ENCODE data around the gene ADGRF1.
"Not testable (repeated sequence)": the region's sequence is repeated elsewhere in the genome, so short reads cannot be mapped to it uniquely, and the experiment has no call there.

Gene ADGRF1

DNA sequence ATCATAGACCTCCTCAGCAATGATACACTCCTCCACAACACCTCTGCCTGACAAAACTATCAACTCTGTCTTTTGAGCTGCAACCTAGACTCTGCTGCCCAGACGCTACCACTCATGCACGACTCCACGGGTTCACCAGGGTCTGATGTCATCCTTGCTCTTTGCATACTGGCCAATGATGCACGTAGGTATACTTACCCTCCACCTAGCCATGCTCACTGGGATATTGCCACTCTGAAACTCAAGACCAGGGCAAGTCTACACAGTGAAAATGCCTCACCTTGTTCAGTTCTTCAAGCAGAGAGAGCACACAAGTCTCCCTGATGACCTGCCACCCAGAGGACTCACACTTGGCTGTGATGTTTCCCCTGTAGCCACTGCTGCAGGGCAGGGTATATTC, 27.7 kb downstream of the ADGRF1 start:
- H3K4me3 Mint-ChIP-seq, result no peak overlapping the region

DNA sequence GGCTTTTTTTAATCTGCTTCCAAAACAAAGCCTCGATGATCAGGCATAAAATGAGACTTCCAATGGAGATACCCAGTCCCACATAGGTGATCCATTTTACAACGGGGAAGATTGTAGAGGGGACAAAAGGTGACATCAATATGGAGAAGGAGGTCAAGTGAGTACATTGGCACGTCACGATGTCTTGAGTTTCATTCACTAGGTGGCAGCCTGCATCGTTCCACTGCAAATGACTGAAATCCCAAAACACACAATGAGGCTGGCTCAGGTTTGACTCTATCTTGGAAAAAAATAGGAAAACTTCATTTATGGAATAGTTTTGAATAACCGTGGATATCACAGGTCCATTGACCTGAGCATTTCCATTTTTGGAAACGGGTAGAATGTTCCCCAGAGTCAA, 32.5 kb downstream of the ADGRF1 start:
- DNase-seq (no peak), ATAC-seq (no peak)
- Mint-ChIP-seq H3K27ac (no peak overlapping the region), H3K27me3 (peaks cover 11% of the 10 kb centered on the region), H3K9me3 (peaks cover 9 to 12% of the 10 kb centered on the region in 2 donors), H3K4me3 (no peak overlapping the region), H3K4me1 (no peaks in the 10 kb centered on the region)

More for the DNA sequence above, 27.7 kb downstream of the ADGRF1 start:
- Mint-ChIP-seq H3K27me3 (peaks cover 6% of the 10 kb centered on the region), H3K27ac (no peak overlapping the region), H3K9me3 (peaks cover 9 to 13% of the 10 kb centered on the region in 2 donors), H3K4me1 (no peaks in the 10 kb centered on the region)
- ATAC-seq (no peak), DNase-seq (no peak)

DNA sequence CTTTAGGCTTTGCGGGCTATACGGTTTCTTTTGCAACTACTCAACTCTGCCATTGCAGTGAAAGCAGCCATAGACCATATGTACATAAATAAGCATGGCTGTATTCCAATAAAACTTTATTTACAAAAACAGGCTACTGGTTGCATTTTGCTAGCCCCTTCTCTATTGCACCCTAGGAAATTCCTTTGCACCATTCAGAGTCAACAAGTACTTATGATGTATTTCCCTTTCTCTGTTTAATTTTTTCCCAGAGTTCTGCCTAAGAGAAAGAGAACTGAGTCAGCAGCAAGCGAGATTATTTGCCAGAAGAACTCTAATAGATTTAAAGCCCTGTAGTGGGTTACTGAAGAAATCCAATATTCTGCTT, 33.8 kb downstream of the ADGRF1 start:
- Mint-ChIP-seq H3K9me3 (peaks cover under 1 to 4% of the 10 kb centered on the region in 2 donors), H3K27ac (no peak overlapping the region), H3K4me3 (no peak overlapping the region), H3K4me1 (no peaks in the 10 kb centered on the region), H3K27me3 (peaks cover 11% of the 10 kb centered on the region)
- ATAC-seq (no peak), DNase-seq (no peak)

DNA sequence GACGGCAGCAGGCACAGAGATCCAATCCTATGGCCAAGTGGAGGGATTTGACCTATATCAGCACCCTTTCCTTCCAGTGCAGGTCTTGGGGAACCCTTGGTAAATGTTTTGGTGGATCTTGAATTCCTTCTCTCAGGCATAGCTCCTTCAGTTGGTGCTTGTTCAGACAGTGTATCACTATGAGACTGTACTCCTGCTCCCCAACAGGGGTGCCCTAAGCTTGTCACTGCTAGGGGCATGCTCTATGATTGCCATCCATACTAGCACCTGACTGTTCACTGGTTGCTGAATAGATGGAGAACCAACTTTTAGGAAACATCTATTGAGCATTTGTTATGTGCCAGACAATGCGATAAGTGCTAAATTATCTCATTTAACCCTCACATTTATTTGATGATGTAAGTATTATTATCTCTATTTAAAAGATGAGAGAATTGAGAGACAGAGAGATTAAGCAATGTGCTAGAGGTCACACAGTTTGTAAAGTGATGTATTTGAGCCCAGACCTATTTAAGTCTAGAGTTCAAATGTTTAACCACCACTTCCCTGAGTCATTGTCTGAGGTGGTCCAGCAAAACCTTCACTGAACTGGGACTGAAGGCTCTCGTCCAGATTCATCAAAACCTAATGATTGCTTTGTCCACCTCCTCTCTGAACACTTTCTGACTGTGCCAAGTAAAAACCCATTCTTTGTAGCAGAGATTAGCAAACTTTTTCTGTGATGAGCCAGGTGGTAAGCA, 34.3 kb downstream of the ADGRF1 start:
- H3K4me3 Mint-ChIP-seq, result no peak overlapping the region
- H3K27ac Mint-ChIP-seq, result no peak overlapping the region
- DNase-seq (no peak), ATAC-seq (no peak)
- peaks cover 11% of the 10 kb centered on the region for H3K27me3 Mint-ChIP-seq
- H3K4me1 Mint-ChIP-seq, result no peaks in the 10 kb centered on the region
- H3K9me3 Mint-ChIP-seq, result peaks cover 0 to 4% of the 10 kb centered on the region in 2 donors

DNA sequence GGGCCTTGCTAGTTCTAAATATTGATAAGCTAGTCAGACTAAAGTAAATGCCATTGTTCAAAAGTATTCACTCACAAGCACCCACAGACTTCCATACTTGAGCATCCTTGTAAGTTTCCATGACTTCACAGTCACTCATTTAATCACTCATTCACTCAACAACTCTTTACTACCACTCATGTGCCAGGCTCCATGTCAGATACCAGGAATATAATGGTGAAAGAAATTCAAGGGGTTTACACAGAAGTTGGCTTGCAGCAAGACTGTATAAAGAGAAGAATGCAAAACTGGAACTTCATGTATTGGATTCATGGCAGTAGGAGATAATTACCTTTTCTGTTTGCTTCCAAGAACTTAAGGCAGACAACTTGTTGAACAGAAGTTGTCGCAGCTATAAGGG, 36.6 kb downstream of the ADGRF1 start:
- DNase-seq, result no peak
- ATAC-seq, result no peak
- no peak overlapping the region for H3K27ac Mint-ChIP-seq
- no peaks in the 10 kb centered on the region for H3K4me1 Mint-ChIP-seq
- no peak overlapping the region for H3K4me3 Mint-ChIP-seq
- H3K27me3 Mint-ChIP-seq, result peaks cover 11% of the 10 kb centered on the region
- no peaks in the 10 kb centered on the region for H3K9me3 Mint-ChIP-seq

DNA sequence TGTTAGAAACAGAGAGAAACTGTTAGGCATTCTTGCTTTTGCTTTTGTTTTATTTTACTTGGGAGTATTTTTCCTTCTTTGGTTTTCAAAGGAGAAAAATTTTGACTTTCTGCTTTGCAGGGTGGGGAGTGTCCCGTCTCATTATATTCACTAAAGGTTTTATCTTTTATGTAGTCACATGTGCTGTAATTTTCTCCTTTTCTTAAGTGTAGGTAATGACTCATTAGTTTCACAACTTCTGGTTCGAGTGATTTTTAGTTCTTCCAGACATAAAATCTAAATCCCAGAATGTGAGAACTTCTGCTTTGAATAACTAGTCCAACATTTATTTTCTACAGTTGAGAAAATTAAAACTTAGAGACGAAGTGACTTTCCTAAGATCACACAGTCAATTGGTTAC, 37.7 kb downstream of the ADGRF1 start:
- DNase-seq (no peak), ATAC-seq (no peak)
- Mint-ChIP-seq H3K4me1 (no peaks in the 10 kb centered on the region), H3K4me3 (no peak overlapping the region), H3K9me3 (no peaks in the 10 kb centered on the region), H3K27me3 (peaks cover 6% of the 10 kb centered on the region), H3K27ac (no peak overlapping the region)

DNA sequence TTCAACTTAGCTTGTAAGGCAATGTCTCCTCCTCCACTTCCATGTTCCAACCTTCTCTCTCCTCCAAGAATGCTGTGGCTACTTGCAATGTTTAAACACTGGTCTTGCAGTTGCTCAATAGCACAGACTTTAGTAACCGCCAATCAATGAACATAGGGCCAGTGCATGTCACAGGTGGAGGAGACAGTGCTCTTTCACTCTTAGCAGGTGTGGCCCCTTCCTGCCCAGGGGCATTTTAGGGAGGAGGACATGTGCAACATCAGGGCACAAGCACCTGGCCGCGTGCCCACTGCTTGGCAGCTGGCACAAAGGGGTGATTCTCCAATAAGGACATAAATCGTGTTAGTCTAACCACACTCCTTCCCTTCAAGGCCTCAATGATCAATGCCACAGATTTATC, 41.3 kb downstream of the ADGRF1 start:
- no peak overlapping the region for H3K4me3 Mint-ChIP-seq
- H3K9me3 Mint-ChIP-seq, result peaks cover 0 to 7% of the 10 kb centered on the region in 2 donors
- DNase-seq (no peak), ATAC-seq (no peak)
- H3K27me3 Mint-ChIP-seq, result peaks cover 27% of the 10 kb centered on the region
- H3K4me1 Mint-ChIP-seq, result no peaks in the 10 kb centered on the region
- no peak overlapping the region for H3K27ac Mint-ChIP-seq

DNA sequence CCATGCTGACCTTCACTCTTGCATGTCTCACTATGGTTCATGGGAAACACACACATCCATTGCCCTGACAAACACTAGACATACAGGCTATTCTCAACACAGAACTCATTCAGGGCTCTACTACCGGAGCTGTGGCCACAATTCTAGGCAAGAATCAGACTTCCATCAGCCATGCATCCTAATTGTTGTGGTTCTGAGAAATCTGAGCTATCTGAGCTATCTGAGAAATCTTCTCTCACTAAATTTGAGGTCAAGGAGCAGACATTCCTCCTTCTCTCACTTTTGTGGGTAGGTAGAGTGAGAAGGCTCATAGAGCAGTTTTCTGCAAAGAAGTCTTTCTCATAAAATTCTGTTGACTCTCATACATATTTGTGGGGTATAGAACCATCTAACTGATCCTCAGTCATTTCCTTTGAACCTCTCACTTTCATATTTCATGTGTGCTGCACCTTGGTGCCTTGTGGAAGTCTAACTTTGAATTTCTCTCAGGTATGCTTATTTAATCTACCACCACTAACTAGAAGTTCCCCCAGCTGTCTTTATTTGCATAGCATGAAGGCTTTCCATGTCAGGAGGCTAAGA, 43.6 kb downstream of the ADGRF1 start:
- ATAC-seq (no peak), DNase-seq (no peak)
- Mint-ChIP-seq H3K27ac (no peak overlapping the region), H3K4me1 (no peaks in the 10 kb centered on the region), H3K4me3 (no peak overlapping the region), H3K9me3 (peaks cover 0 to 7% of the 10 kb centered on the region in 2 donors), H3K27me3 (peaks cover 45% of the 10 kb centered on the region)

DNA sequence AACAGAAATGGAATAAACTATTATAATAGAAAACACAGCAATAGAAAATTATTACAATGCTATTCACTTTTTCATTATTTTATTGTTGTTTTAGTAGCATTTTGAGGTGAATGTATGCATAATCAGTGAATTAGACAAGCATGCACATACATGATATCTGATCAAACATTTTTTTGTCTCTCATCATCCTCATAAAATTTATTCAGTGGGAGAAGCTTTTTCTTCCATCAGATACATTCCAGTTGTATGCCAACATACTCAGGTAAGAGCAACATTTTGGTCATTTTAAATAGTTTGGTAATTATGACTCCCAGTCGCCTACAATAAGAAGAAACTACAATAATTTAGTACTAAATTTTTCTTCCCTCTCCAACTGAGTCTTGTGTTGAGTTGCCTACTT, 44.5 kb downstream of the ADGRF1 start:
- Mint-ChIP-seq H3K27ac (no peak overlapping the region), H3K9me3 (peaks cover 0 to 7% of the 10 kb centered on the region in 2 donors), H3K4me1 (no peaks in the 10 kb centered on the region), H3K4me3 (no peak overlapping the region), H3K27me3 (peaks cover 47% of the 10 kb centered on the region)
- ATAC-seq, result no peak
- no peak for DNase-seq

DNA sequence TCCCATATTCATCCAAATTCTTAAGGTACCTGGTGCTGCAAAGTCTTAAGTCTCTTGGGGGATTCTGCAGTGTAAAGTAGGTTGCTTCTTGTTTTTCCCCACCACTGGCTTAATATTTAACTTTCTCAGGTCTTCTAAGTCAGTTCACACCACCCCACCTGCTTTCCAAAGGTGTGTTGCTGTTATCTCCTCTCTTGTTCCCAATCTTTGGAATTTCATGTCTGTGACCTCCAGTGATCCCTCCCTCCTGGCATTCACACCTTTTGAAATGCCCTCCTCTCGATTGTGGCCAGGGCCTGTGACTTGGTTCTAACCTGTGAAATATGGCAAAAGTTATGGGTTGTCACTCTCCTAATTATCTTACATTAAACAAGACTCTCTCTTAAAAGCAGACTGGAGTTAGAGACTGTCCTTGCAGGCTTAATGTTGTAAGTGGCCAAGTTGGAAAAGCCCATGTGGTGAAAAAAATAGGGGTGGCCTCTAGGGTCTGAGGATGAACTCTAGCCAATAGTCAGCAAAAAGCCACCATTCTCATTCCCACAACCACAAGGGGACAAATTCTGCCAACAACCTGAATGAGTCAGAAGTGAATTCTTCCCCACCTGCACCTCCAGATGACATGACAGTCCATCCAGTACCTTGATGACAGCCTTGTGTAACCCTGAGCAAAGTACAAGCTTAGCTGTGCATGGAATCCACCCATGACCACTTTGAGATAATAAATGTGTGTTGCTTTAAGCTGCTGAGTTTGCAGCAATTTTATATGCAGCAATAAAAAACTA, 45.1 kb downstream of the ADGRF1 start:
- Mint-ChIP-seq H3K27ac (no peak overlapping the region), H3K4me1 (no peaks in the 10 kb centered on the region), H3K4me3 (no peak overlapping the region), H3K27me3 (peaks cover 53% of the 10 kb centered on the region), H3K9me3 (peaks cover 0 to 7% of the 10 kb centered on the region in 2 donors)
- ATAC-seq (no peak), DNase-seq (no peak)

DNA sequence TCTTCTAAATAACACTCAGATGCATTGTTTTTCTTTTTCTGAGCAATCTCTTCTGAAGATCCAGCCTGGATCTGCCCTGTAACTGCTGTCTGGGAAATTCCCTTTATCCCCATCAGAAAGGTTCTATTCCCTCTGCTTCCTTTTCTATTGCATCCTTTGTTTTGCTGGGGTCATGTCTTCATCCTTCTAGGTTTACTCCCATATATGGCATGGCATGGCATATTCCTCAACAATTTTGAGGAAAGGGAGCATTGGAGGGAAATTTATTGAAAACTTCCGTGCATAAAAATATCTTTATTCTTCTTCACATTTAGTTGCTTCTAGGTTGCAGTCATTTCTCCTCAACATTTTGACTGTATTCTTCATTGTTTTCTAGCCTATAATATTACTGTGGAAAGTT, 47.2 kb downstream of the ADGRF1 start:
- Mint-ChIP-seq H3K4me1 (no peaks in the 10 kb centered on the region), H3K27ac (no peak overlapping the region), H3K4me3 (no peak overlapping the region), H3K27me3 (peaks cover 67% of the 10 kb centered on the region), H3K9me3 (peaks cover 0 to 7% of the 10 kb centered on the region in 2 donors)
- ATAC-seq (no peak), DNase-seq (no peak)

DNA sequence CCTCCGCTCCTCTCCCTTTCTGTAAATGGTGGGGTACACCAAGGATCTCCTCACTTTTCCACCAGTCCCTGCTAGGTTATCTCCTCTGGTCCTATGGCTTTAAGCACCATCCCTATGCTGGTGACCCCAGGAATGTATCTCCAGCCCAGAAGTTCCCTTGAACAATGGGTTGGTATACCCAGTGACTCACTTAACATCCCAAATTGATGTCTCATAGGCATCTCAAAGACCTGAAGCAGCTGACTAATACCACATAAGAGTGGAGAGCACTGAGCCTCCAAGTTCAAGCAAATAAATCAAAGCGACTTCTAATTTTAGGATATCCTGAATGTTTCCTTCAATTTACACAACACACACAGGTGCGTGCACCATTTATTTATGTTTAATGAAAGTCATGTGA, 48.3 kb downstream of the ADGRF1 start:
- peaks cover 0 to 7% of the 10 kb centered on the region in 2 donors for H3K9me3 Mint-ChIP-seq
- no peak overlapping the region for H3K4me3 Mint-ChIP-seq
- no peak overlapping the region for H3K27ac Mint-ChIP-seq
- peaks cover 75% of the 10 kb centered on the region for H3K27me3 Mint-ChIP-seq
- H3K4me1 Mint-ChIP-seq, result no peaks in the 10 kb centered on the region
- DNase-seq (no peak), ATAC-seq (no peak)

DNA sequence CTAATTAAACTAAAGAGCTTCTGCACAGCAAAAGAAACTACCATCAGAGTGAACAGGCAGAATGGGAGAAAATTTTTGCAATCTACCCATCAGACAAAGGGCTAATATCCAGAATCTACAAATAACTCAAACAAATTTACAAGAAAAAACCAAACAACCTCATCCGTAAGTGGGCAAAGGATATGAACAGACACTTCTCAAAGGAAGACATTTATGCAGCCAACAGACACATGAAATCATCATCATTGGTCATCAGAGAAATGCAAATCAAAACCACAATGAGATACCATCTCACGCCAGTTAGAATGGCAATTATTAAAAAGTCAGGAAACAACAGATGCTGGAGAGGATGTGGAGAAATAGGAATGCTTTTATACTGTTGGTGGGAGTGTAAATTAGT, 49.7 kb downstream of the ADGRF1 start:
- not testable (repeated sequence) for H3K9me3 Mint-ChIP-seq, H3K4me1 Mint-ChIP-seq, H3K4me3 Mint-ChIP-seq, DNase-seq, ATAC-seq, H3K27ac Mint-ChIP-seq
- H3K27me3 Mint-ChIP-seq, result peaks cover 65% of the 10 kb centered on the region

DNA sequence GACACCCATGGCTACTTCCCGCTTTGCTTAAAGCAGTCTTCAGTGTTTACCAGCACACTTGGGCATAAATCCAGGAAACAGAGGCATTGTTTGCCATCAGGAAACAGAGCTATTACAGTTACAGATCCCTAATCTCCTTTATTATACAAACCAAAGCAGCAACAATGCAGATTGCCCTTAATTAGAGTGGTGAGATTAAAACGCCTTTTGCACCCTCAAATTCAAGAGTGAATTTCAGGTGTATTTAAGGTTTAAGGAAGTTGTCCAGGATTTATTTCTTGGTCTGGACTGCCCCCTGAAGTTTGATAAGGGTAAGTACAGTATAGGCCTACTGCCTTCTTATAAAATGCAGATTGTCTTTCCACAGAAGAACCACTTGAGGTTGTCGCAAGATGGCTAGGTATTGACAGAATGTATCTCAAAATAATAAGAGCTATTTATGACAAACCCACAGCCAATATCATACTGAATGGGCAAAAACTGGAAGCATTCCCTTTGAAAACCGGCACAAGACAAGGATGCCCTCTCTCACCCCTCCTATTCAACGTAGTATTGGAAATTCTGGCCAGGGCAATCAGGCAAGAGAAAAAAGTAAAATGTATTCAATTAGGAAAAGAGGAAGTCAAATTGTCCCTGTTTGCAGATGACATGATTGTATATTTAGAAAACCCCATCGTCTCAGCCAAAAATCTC, 51.2 kb downstream of the ADGRF1 start:
- H3K4me1 Mint-ChIP-seq, ATAC-seq, DNase-seq, H3K9me3 Mint-ChIP-seq, H3K27ac Mint-ChIP-seq, H3K4me3 Mint-ChIP-seq: not testable (repeated sequence)
- peaks cover 53% of the 10 kb centered on the region for H3K27me3 Mint-ChIP-seq

DNA sequence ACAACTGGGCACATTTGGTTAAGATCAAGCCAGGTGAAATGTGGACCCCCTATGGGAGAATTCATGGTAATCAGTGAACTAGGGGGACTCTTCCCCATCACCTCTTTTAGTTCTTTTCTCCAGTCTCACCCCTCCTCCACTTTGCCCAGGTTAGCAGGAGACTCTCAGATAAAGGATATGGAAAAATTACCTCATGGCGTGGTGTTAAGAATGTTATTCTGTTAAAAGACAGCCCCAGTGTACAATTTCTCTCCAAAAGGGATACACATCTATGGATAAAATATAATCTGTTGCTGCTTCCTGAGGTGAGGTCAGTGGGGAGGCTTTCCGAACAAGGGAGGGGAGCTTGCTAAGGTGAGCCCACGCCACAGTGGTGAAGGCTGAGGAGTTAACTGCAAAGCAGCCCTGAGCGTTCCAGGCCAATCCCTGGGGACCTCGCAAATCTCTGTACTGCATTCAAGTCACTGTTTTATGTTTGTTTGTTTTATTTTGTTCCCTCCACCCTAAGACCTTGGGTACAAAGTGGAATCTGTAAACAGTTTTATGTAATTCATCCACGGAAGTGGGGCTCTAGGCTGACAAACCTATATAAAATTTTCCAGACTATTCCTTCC, 52.0 kb downstream of the ADGRF1 start:
- no peaks in the 10 kb centered on the region for H3K4me1 Mint-ChIP-seq
- no peak for ATAC-seq
- peaks cover 44% of the 10 kb centered on the region for H3K27me3 Mint-ChIP-seq
- H3K4me3 Mint-ChIP-seq, result no peak overlapping the region
- DNase-seq, result no peak
- H3K9me3 Mint-ChIP-seq, result no peaks in the 10 kb centered on the region
- H3K27ac Mint-ChIP-seq, result no peak overlapping the region

Measured in stimulated activated naive CD8-positive, alpha-beta T cell treated with anti-CD3 and anti-CD28 coated beads, Interleukin-15, amount 100 ng/mL, for 72 hours (primary cell).